Adrenal gland (tissue), 5 donors: Measurements from ENCODE around the gene MAD1L1.

ENCODE experiments used
- POLR2A ChIP-seq, 2 donors: fragments of 450-650 bp; IDR thresholded peaks; one replicate each; pipeline ENCODE4 v1.6.1; 2017; ENCODE audit warnings: antibody characterized with exemption in 2 of 2, mild to moderate bottlenecking in 2 of 2, moderate library complexity in 1 of 2
- TF ChIP-seq, protein P1 (sequence below), 6 experiments: fragments of 450-650 bp in 4 of 6; fragments of 200-600 bp in 2 of 6; sonication (generic) in 1 of 6; IDR thresholded peaks; 1 replicate in 5 of 6; 2 replicates in 1 of 6; pipeline versions ENCODE4 v1.5.1 to v1.8.0; 2016 to 2021; ENCODE audit warnings: antibody characterized with exemption in 6 of 6, mild to moderate bottlenecking in 2 of 6, moderate library complexity in 1 of 6
- donor health status: DM: no; HTN: no; CAD: no.

DNA sequence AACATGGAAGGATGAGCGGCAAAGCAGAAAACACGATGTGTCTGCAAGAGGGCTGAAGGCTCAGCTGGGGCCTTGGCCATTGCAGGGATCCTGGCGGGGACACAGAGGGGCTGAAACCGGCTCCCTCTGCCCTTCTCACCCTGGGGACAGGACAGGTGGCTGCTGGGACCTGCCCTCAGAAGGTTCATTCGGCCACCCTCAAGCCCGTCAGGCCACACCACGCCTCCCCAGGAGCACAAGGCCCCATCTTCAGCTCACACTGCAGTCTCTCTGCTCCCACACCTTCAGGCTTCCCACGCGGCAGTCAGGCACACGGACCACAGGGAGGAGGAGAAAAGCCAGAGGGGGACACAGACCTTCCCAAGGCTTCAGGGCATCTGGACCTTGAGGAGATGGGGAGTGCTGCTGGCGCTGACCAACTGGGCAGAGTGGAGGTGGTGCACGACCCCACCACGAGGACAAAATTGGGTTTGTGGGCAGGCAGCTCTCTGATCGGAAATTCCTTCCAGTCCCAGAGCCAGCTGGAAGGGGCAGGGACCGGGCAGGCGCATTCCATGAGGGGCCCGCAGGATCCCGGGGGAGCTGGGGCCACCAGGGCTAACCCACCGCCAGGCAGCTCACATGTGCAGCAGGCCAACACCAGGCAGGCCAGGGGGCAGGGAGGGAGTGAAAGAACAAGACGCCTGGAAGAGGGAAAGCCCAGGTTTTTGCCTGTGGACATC is 104.0 kb downstream of the MAD1L1 start:
- TF ChIP-seq, protein P1, sequence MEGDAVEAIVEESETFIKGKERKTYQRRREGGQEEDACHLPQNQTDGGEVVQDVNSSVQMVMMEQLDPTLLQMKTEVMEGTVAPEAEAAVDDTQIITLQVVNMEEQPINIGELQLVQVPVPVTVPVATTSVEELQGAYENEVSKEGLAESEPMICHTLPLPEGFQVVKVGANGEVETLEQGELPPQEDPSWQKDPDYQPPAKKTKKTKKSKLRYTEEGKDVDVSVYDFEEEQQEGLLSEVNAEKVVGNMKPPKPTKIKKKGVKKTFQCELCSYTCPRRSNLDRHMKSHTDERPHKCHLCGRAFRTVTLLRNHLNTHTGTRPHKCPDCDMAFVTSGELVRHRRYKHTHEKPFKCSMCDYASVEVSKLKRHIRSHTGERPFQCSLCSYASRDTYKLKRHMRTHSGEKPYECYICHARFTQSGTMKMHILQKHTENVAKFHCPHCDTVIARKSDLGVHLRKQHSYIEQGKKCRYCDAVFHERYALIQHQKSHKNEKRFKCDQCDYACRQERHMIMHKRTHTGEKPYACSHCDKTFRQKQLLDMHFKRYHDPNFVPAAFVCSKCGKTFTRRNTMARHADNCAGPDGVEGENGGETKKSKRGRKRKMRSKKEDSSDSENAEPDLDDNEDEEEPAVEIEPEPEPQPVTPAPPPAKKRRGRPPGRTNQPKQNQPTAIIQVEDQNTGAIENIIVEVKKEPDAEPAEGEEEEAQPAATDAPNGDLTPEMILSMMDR (IDR thresholded peaks at IDR 0.05) = no peak
- TF ChIP-seq POLR2A (IDR thresholded peaks at IDR 0.05) = no peak
